ENCODE data around the gene CSF1. TPM values are rescaled to one million over a fixed set of nuclear protein-coding genes. Genes with fewer than 3 reads are reported as not detected.

The CSF1 gene
- total and polyA plus RNA-seq, 2 experiments from 2014 or later, result 1.4 to 3.5 TPM

DNA sequence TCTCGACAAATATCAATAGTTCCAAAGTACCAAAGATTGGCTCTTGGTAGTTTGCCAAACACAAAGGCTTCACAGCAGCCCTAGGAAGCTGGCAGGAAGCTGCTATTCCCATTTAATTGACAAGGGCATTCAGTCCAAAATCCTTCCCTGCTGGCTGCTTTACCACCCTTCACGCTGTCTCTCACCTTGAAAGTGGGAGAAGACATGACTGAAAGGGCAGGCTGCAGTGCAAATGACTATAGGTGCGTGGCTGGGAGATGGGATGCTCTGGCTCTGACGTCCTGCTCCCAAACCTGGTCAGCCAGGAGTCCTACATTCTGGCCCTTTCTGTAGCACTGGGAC, 3.8 kb upstream of the CSF1 start (continued):
- TF ChIP-seq, protein P1, sequence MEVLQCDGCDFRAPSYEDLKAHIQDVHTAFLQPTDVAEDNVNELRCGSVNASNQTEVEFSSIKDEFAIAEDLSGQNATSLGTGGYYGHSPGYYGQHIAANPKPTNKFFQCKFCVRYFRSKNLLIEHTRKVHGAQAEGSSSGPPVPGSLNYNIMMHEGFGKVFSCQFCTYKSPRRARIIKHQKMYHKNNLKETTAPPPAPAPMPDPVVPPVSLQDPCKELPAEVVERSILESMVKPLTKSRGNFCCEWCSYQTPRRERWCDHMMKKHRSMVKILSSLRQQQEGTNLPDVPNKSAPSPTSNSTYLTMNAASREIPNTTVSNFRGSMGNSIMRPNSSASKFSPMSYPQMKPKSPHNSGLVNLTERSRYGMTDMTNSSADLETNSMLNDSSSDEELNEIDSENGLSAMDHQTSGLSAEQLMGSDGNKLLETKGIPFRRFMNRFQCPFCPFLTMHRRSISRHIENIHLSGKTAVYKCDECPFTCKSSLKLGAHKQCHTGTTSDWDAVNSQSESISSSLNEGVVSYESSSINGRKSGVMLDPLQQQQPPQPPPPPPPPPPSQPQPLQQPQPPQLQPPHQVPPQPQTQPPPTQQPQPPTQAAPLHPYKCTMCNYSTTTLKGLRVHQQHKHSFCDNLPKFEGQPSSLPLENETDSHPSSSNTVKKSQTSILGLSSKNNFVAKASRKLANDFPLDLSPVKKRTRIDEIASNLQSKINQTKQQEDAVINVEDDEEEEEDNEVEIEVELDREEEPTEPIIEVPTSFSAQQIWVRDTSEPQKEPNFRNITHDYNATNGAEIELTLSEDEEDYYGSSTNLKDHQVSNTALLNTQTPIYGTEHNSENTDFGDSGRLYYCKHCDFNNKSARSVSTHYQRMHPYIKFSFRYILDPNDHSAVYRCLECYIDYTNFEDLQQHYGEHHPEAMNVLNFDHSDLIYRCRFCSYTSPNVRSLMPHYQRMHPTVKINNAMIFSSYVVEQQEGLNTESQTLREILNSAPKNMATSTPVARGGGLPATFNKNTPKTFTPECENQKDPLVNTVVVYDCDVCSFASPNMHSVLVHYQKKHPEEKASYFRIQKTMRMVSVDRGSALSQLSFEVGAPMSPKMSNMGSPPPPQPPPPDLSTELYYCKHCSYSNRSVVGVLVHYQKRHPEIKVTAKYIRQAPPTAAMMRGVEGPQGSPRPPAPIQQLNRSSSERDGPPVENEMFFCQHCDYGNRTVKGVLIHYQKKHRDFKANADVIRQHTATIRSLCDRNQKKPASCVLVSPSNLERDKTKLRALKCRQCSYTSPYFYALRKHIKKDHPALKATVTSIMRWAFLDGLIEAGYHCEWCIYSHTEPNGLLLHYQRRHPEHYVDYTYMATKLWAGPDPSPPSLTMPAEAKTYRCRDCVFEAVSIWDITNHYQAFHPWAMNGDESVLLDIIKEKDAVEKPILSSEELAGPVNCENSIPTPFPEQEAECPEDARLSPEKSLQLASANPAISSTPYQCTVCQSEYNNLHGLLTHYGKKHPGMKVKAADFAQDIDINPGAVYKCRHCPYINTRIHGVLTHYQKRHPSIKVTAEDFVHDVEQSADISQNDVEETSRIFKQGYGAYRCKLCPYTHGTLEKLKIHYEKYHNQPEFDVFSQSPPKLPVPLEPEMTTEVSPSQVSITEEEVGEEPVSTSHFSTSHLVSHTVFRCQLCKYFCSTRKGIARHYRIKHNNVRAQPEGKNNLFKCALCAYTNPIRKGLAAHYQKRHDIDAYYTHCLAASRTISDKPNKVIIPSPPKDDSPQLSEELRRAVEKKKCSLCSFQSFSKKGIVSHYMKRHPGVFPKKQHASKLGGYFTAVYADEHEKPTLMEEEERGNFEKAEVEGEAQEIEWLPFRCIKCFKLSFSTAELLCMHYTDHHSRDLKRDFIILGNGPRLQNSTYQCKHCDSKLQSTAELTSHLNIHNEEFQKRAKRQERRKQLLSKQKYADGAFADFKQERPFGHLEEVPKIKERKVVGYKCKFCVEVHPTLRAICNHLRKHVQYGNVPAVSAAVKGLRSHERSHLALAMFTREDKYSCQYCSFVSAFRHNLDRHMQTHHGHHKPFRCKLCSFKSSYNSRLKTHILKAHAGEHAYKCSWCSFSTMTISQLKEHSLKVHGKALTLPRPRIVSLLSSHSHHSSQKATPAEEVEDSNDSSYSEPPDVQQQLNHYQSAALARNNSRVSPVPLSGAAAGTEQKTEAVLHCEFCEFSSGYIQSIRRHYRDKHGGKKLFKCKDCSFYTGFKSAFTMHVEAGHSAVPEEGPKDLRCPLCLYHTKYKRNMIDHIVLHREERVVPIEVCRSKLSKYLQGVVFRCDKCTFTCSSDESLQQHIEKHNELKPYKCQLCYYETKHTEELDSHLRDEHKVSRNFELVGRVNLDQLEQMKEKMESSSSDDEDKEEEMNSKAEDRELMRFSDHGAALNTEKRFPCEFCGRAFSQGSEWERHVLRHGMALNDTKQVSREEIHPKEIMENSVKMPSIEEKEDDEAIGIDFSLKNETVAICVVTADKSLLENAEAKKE (CRISPR knock-in tag; IDR thresholded peaks at IDR 0.05), result no peak

DNA sequence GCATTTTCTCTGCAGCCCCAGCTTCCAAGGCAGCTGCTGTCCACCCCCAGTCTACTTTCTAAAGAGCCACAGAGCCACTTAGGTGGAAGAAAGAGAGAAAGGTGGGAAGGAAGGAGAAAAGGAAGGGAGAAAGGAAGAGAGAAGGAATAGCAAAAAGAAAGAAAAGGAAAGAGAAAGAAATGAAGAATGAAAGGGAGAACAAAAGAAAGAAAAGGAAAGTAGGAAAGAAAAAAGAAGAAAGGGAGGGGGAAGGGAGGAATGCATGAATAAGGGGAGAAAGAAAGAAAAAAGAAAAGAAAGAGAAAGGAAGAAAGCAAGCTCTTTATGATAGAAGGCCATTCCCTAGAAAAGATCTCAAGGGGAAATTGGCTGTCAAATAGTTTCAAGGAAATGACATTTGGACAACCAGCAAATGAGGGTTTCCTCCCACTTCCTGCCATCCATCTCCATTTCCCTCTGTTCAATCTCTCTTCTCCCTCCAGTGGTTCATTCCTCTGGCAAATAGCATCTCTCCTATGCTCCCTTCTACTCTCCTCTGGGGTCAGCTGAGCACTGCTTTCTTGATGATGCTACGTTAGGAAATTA, 3.4 kb upstream of the CSF1 start:
- no peak overlapping the region; the same call in 1 of the 2 replicates for H2AFZ ChIP-seq
- DNase-seq (ENCODE audit: low spot score), result no peak
- H3K9me2 ChIP-seq (ENCODE audit: insufficient read depth), result no peaks in the 10 kb centered on the region
- H3K4me1 Mint-ChIP-seq, result peaks cover 29% of the 10 kb centered on the region
- no peak for ATAC-seq
- H4K20me1 ChIP-seq (replicated peaks; ENCODE audit: insufficient read depth), result no peaks in the 10 kb centered on the region
- no peaks in the 10 kb centered on the region for H3K36me3 Mint-ChIP-seq (ENCODE audit: low read depth)
- peaks cover 47% of the 10 kb centered on the region for H3K27me3 ChIP-seq (ENCODE audit: insufficient read depth)
- H3F3A ChIP-seq (replicated peaks; ENCODE audit: low read depth), result 0 out of 2 replicates have a peak, but pooled peaks cover 3% of the 10 kb centered on the region
- TF ChIP-seq, protein P1 (CRISPR knock-in tag; IDR thresholded peaks at IDR 0.05), result no peak
- TF ChIP-seq NANOG (IDR thresholded peaks at IDR 0.05; ENCODE audit: borderline replicate concordance) (no peak), ZNF114 (CRISPR knock-in tag; IDR thresholded peaks at IDR 0.05) (no peak), ZNF331 (CRISPR knock-in tag; IDR thresholded peaks at IDR 0.05; ENCODE audit: low read depth) (no peak), JUNB (IDR thresholded peaks at IDR 0.05; ENCODE audit: unreplicated experiment) (no peak), POLR2AphosphoS5 (IDR thresholded peaks at IDR 0.05; ENCODE audit: low read depth) (no peak), STAT1 (IDR thresholded peaks at IDR 0.05; ENCODE audit: unreplicated experiment) (no peak)
- TF ChIP-seq, protein P2, sequence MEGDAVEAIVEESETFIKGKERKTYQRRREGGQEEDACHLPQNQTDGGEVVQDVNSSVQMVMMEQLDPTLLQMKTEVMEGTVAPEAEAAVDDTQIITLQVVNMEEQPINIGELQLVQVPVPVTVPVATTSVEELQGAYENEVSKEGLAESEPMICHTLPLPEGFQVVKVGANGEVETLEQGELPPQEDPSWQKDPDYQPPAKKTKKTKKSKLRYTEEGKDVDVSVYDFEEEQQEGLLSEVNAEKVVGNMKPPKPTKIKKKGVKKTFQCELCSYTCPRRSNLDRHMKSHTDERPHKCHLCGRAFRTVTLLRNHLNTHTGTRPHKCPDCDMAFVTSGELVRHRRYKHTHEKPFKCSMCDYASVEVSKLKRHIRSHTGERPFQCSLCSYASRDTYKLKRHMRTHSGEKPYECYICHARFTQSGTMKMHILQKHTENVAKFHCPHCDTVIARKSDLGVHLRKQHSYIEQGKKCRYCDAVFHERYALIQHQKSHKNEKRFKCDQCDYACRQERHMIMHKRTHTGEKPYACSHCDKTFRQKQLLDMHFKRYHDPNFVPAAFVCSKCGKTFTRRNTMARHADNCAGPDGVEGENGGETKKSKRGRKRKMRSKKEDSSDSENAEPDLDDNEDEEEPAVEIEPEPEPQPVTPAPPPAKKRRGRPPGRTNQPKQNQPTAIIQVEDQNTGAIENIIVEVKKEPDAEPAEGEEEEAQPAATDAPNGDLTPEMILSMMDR (conservative IDR thresholded peaks at IDR 0.05; ENCODE audit: low read depth in 2 of 2), result no peak
- H3K4me1 ChIP-seq (ENCODE audit: insufficient read depth), result peaks cover 22% of the 10 kb centered on the region
- H3K4me3 Mint-ChIP-seq, result no peak overlapping the region
- H3K79me2 ChIP-seq (replicated peaks; ENCODE audit: insufficient read depth), result no peaks in the 10 kb centered on the region
- no peaks in the 10 kb centered on the region for H3K36me3 ChIP-seq (ENCODE audit: insufficient read depth)
- H3K9me3 Mint-ChIP-seq, result no peaks in the 10 kb centered on the region
- no peak overlapping the region for H3K4me2 ChIP-seq
- peaks cover 43% of the 10 kb centered on the region for H3K27me3 Mint-ChIP-seq (ENCODE audit: insufficient read depth, low read depth, poor library complexity)
- H3K27ac ChIP-seq (ENCODE audit: low read depth), result no peak overlapping the region
- H3K4me3 ChIP-seq, result no peak overlapping the region
- H3K27ac Mint-ChIP-seq, result no peak overlapping the region

Data from GM23338 (cell line).